HG03039 (cell line): ENCODE results near the gene ZFAND6.
"Not testable (repeated sequence)": the region's sequence is repeated elsewhere in the genome, so short reads cannot be mapped to it uniquely, and the experiment has no call there.

Experiments used
- ATAC-seq: cut with Tn5 transposase; IDR thresholded peaks from one replicate; pipeline ENCODE4 v1.9.1; 2021; ENCODE audit warnings: mild to moderate bottlenecking, moderate library complexity; ENCODE audit not compliant: unreplicated experiment

ZFAND6 gene

GRCh38 chr15:80045219-80045618 is 14.3 kb upstream of the ZFAND6 start:
- ATAC-seq, result not testable (repeated sequence)

GRCh38 chr15:80049046-80049445 is 10.4 kb upstream of the ZFAND6 start:
- no peak for ATAC-seq

GRCh38 chr15:80052597-80053304 is 6.7 kb upstream of the ZFAND6 start:
- ATAC-seq, result no peak

GRCh38 chr15:80055933-80056332 is 3.5 kb upstream of the ZFAND6 start:
- ATAC-seq, result no peak

- no peak for ATAC-seq
Measured at GRCh38 chr15:80058044-80058443, 1.4 kb upstream of the ZFAND6 start.

GRCh38 chr15:80059786-80060355 is 395 bp downstream of the ZFAND6 start:
- peak; percentile 41 for ATAC-seq

GRCh38 chr15:80060356-80061006 is 1.0 kb downstream of the ZFAND6 start:
- no peak for ATAC-seq

GRCh38 chr15:80061582-80061981 is 2.1 kb downstream of the ZFAND6 start:
- ATAC-seq, result no peak

- no peak for ATAC-seq
Measured at GRCh38 chr15:80066912-80067311, 7.4 kb downstream of the ZFAND6 start.

- ATAC-seq, result no peak
Measured at GRCh38 chr15:80068578-80068977, 9.1 kb downstream of the ZFAND6 start.

GRCh38 chr15:80070840-80071239 is 11.4 kb downstream of the ZFAND6 start:
- no peak for ATAC-seq

- no peak for ATAC-seq
Measured at GRCh38 chr15:80071652-80072051, 12.2 kb downstream of the ZFAND6 start.

GRCh38 chr15:80072285-80072994 is 13.0 kb downstream of the ZFAND6 start:
- ATAC-seq, result peak; percentile 67

- no peak for ATAC-seq
Measured at GRCh38 chr15:80073197-80073596, 13.7 kb downstream of the ZFAND6 start.

GRCh38 chr15:80076321-80077318 is 17.1 kb downstream of the ZFAND6 start:
- no peak for ATAC-seq

- no peak for ATAC-seq
Measured at GRCh38 chr15:80081390-80081789, 21.9 kb downstream of the ZFAND6 start.

- no peak for ATAC-seq
Measured at GRCh38 chr15:80087104-80087503, 27.6 kb downstream of the ZFAND6 start.

GRCh38 chr15:80090041-80090440 is 30.6 kb downstream of the ZFAND6 start:
- no peak for ATAC-seq

- no peak for ATAC-seq
Measured at GRCh38 chr15:80090879-80091503, 31.5 kb downstream of the ZFAND6 start.

GRCh38 chr15:80093854-80094418 is 34.5 kb downstream of the ZFAND6 start:
- no peak for ATAC-seq
